ENCODE data around the gene INPP5D.
"Not testable (repeated sequence)": the region's sequence is repeated elsewhere in the genome, so short reads cannot be mapped to it uniquely, and the experiment has no call there.

The INPP5D gene

GRCh38 chr2:233184669-233185068 lies 124.5 kb downstream of the INPP5D start:
- DNase-seq: no peak

GRCh38 chr2:233185330-233185729 lies 125.2 kb downstream of the INPP5D start:
- DNase-seq: no peak

GRCh38 chr2:233185963-233186362 lies 125.8 kb downstream of the INPP5D start:
- DNase-seq: no peak

GRCh38 chr2:233186851-233187250 lies 126.7 kb downstream of the INPP5D start:
- no peak for DNase-seq

- DNase-seq: no peak
Observed at GRCh38 chr2:233189025-233189424, 128.9 kb downstream of the INPP5D start.

- DNase-seq: not testable (repeated sequence)
Observed at GRCh38 chr2:233191016-233191415, 130.9 kb downstream of the INPP5D start.

- no peak for DNase-seq
Observed at GRCh38 chr2:233193738-233194137, 133.6 kb downstream of the INPP5D start.

GRCh38 chr2:233195027-233195426 lies 134.9 kb downstream of the INPP5D start:
- no peak for DNase-seq

- DNase-seq: no peak
Observed at GRCh38 chr2:233197022-233197421, 136.9 kb downstream of the INPP5D start.

GRCh38 chr2:233198026-233198425 lies 137.9 kb downstream of the INPP5D start:
- no peak for DNase-seq

GRCh38 chr2:233199870-233200269 lies 139.7 kb downstream of the INPP5D start:
- no peak for DNase-seq

GRCh38 chr2:233200790-233201189 lies 140.6 kb downstream of the INPP5D start:
- DNase-seq: not testable (repeated sequence)

- DNase-seq: no peak
Observed at GRCh38 chr2:233201258-233202013, 141.3 kb downstream of the INPP5D start.

- no peak for DNase-seq
Observed at GRCh38 chr2:233202531-233202944, 142.4 kb downstream of the INPP5D start.

- DNase-seq: no peak
Observed at GRCh38 chr2:233203060-233203459, 142.9 kb downstream of the INPP5D start.

- no peak for DNase-seq
Observed at GRCh38 chr2:233204286-233204936, 144.3 kb downstream of the INPP5D start.

GRCh38 chr2:233208382-233209116 lies 148.4 kb downstream of the INPP5D start:
- DNase-seq: peak; percentile 35

GRCh38 chr2:233209117-233209532 lies 149.0 kb downstream of the INPP5D start:
- DNase-seq: no peak

GRCh38 chr2:233209533-233210171 lies 149.5 kb downstream of the INPP5D start:
- DNase-seq: peak; percentile 66

GRCh38 chr2:233210281-233210680 lies 150.1 kb downstream of the INPP5D start:
- no peak for DNase-seq

GRCh38 chr2:233210843-233211547 lies 150.9 kb downstream of the INPP5D start:
- DNase-seq: peak; percentile 91

GRCh38 chr2:233211548-233211895 lies 151.4 kb downstream of the INPP5D start:
- no peak for DNase-seq
